ENCODE measurements around the gene C20orf144.

Gene C20orf144

DNA sequence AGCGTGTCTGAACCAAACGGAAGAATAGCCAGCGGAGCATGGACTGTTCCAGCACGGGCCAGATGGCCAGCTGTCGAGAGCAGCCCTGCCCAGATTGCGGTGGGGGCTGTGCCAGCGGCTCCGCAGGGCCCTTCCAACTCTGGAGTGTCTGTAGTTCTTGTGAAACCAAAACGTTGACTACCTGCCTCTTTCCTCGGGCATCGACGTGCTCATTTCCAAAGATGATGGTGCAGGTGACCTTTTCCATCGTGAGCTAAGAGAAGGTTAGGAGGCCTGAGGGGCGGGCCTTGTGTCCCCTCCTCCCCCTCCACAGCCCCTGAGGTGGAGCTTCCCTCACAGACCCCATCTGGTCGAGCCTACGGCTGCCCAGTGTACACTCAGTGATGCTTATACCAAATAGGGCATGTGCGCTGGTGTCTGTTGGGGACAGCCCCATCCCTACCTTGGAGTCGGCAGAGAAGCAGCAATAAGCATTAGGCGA, 12.9 kb upstream of the C20orf144 start:
- no peak overlapping the region for H3K4me3 ChIP-seq (ENCODE audit: extremely low read depth, insufficient read depth, low read length, poor library complexity, severe bottlenecking)
- H3K4me1 ChIP-seq (ENCODE audit: control insufficient read depth, insufficient read depth, low read length, poor library complexity, severe bottlenecking) = no peaks in the 10 kb centered on the region
- H3K27ac ChIP-seq (ENCODE audit: low read depth, low read length, severe bottlenecking) = no peak overlapping the region
- no peaks in the 10 kb centered on the region for H3K9me3 ChIP-seq (ENCODE audit: control insufficient read depth, low read length)
- peaks cover 15% of the 10 kb centered on the region for H3K36me3 ChIP-seq (ENCODE audit: control insufficient read depth, insufficient read depth, low read length)
- 87 to 92% methylated on average over 17 to 19 of the region's 19 CpGs for WGBS, 2 experiments (ENCODE audit: insufficient coverage in 2 of 2)

GRCh38 chr20:33650111-33650752, 11.9 kb upstream of the C20orf144 start:
- WGBS, 2 experiments (ENCODE audit: insufficient coverage in 2 of 2) = 92 to 94% methylated on average over 6 to 7 of the region's 11 CpGs
- no peak overlapping the region for H3K4me3 ChIP-seq (ENCODE audit: extremely low read depth, insufficient read depth, low read length, poor library complexity, severe bottlenecking)
- H3K27ac ChIP-seq (ENCODE audit: low read depth, low read length, severe bottlenecking) = no peak overlapping the region
- peaks cover 7% of the 10 kb centered on the region for H3K36me3 ChIP-seq (ENCODE audit: control insufficient read depth, insufficient read depth, low read length)
- no peaks in the 10 kb centered on the region for H3K9me3 ChIP-seq (ENCODE audit: control insufficient read depth, low read length)
- no peaks in the 10 kb centered on the region for H3K4me1 ChIP-seq (ENCODE audit: control insufficient read depth, insufficient read depth, low read length, poor library complexity, severe bottlenecking)

GRCh38 chr20:33650753-33651561, 11.2 kb upstream of the C20orf144 start:
- Histone ChIP-seq H3K36me3 (ENCODE audit: control insufficient read depth, insufficient read depth, low read length) (peaks cover 3% of the 10 kb centered on the region), H3K4me1 (ENCODE audit: control insufficient read depth, insufficient read depth, low read length, poor library complexity, severe bottlenecking) (no peaks in the 10 kb centered on the region), H3K9me3 (ENCODE audit: control insufficient read depth, low read length) (no peaks in the 10 kb centered on the region), H3K4me3 (ENCODE audit: extremely low read depth, insufficient read depth, low read length, poor library complexity, severe bottlenecking) (no peak overlapping the region), H3K27ac (ENCODE audit: low read depth, low read length, severe bottlenecking) (no peak overlapping the region)
- 82 to 97% methylated on average over 3 to 4 of the region's 10 CpGs for WGBS, 2 experiments (ENCODE audit: insufficient coverage in 2 of 2)

- no peak overlapping the region for H3K27ac ChIP-seq (ENCODE audit: low read depth, low read length, severe bottlenecking)
- H3K9me3 ChIP-seq (ENCODE audit: control insufficient read depth, low read length) = no peaks in the 10 kb centered on the region
- H3K36me3 ChIP-seq (ENCODE audit: control insufficient read depth, insufficient read depth, low read length) = no peaks in the 10 kb centered on the region
- no peak overlapping the region for H3K4me3 ChIP-seq (ENCODE audit: extremely low read depth, insufficient read depth, low read length, poor library complexity, severe bottlenecking)
- H3K4me1 ChIP-seq (ENCODE audit: control insufficient read depth, insufficient read depth, low read length, poor library complexity, severe bottlenecking) = no peaks in the 10 kb centered on the region
- 94 to 97% methylated on average over 11 of the region's 13 CpGs for WGBS, 2 experiments (ENCODE audit: insufficient coverage in 2 of 2)
Observed at GRCh38 chr20:33651562-33652048, 10.5 kb upstream of the C20orf144 start.

GRCh38 chr20:33653218-33653899, 8.8 kb upstream of the C20orf144 start:
- no peaks in the 10 kb centered on the region for H3K9me3 ChIP-seq (ENCODE audit: control insufficient read depth, low read length)

DNA sequence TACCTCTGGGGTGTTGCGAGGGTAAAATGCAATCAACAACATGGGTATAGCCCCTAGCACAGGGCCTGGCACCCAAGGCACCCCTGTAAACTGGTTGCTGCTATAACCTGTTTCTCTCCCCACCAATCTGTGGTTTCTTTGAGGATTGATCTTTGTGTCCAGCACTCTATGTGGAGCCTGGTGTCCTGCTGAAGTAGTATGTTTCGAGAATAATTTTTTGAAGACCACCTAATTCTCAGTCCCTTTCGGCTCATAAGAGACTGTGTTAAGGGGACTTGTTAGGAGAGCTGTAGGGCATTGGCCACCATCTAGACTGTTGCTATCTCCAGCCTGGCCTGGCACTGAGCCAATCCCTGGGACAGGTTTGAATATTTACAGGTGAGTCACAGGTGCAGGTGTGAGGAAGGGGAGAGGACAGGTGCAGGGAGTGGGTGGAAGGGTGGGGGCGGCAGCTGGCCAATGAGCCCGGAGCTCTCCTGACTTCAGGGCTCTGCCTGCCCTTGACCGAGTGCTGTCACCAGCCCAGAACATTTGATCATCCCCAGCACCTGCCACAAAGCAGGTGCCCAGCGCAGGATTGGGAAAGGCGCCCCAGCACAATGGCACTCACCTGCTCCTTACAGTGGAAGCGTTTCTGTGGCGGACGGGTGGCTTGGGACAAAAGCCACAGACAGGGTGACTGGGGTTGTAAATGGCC, 8.1 kb upstream of the C20orf144 start:
- Histone ChIP-seq H3K36me3 (ENCODE audit: control insufficient read depth, insufficient read depth, low read length) (peaks cover 12% of the 10 kb centered on the region), H3K27ac (ENCODE audit: low read depth, low read length, severe bottlenecking) (no peak overlapping the region), H3K9me3 (ENCODE audit: control insufficient read depth, low read length) (no peaks in the 10 kb centered on the region), H3K4me1 (ENCODE audit: control insufficient read depth, insufficient read depth, low read length, poor library complexity, severe bottlenecking) (no peaks in the 10 kb centered on the region), H3K4me3 (ENCODE audit: extremely low read depth, insufficient read depth, low read length, poor library complexity, severe bottlenecking) (no peak overlapping the region)
- WGBS, 2 experiments (ENCODE audit: insufficient coverage in 2 of 2) = 92 to 93% methylated on average over 9 to 11 of the region's 11 CpGs

More at GRCh38 chr20:33653218-33653899, 8.8 kb upstream of the C20orf144 start:
- H3K4me3 ChIP-seq (ENCODE audit: extremely low read depth, insufficient read depth, low read length, poor library complexity, severe bottlenecking) = no peak overlapping the region
- whole genome bisulfite sequencing, 2 experiments (ENCODE audit: insufficient coverage in 2 of 2) = 62 to 73% methylated on average over 15 to 16 of the region's 16 CpGs
- H3K4me1 ChIP-seq (ENCODE audit: control insufficient read depth, insufficient read depth, low read length, poor library complexity, severe bottlenecking) = no peaks in the 10 kb centered on the region
- peaks cover 12% of the 10 kb centered on the region for H3K36me3 ChIP-seq (ENCODE audit: control insufficient read depth, insufficient read depth, low read length)
- no peak overlapping the region for H3K27ac ChIP-seq (ENCODE audit: low read depth, low read length, severe bottlenecking)

- H3K4me1 ChIP-seq (ENCODE audit: control insufficient read depth, insufficient read depth, low read length, poor library complexity, severe bottlenecking) = no peaks in the 10 kb centered on the region
- H3K27ac ChIP-seq (ENCODE audit: low read depth, low read length, severe bottlenecking) = no peak overlapping the region
- no peak overlapping the region for H3K4me3 ChIP-seq (ENCODE audit: extremely low read depth, insufficient read depth, low read length, poor library complexity, severe bottlenecking)
- H3K9me3 ChIP-seq (ENCODE audit: control insufficient read depth, low read length) = no peaks in the 10 kb centered on the region
- 91 to 92% methylated on average over 13 of the region's 14 CpGs for WGBS, 2 experiments (ENCODE audit: insufficient coverage in 2 of 2)
- H3K36me3 ChIP-seq (ENCODE audit: control insufficient read depth, insufficient read depth, low read length) = peaks cover 17% of the 10 kb centered on the region
Observed at GRCh38 chr20:33654680-33655161, 7.4 kb upstream of the C20orf144 start.

GRCh38 chr20:33655164-33655563, 7.0 kb upstream of the C20orf144 start:
- whole genome bisulfite sequencing, 2 experiments (ENCODE audit: insufficient coverage in 2 of 2) = 92 to 100% methylated on average over 3 of the region's 4 CpGs
- no peak overlapping the region for H3K27ac ChIP-seq (ENCODE audit: low read depth, low read length, severe bottlenecking)
- H3K36me3 ChIP-seq (ENCODE audit: control insufficient read depth, insufficient read depth, low read length) = peaks cover 22% of the 10 kb centered on the region
- H3K9me3 ChIP-seq (ENCODE audit: control insufficient read depth, low read length) = no peaks in the 10 kb centered on the region
- no peaks in the 10 kb centered on the region for H3K4me1 ChIP-seq (ENCODE audit: control insufficient read depth, insufficient read depth, low read length, poor library complexity, severe bottlenecking)
- no peak overlapping the region for H3K4me3 ChIP-seq (ENCODE audit: extremely low read depth, insufficient read depth, low read length, poor library complexity, severe bottlenecking)

- 92 to 96% methylated on average over 8 to 10 of the region's 10 CpGs for WGBS, 2 experiments (ENCODE audit: insufficient coverage in 2 of 2)
- Histone ChIP-seq H3K4me1 (ENCODE audit: control insufficient read depth, insufficient read depth, low read length, poor library complexity, severe bottlenecking) (no peaks in the 10 kb centered on the region), H3K4me3 (ENCODE audit: extremely low read depth, insufficient read depth, low read length, poor library complexity, severe bottlenecking) (no peak overlapping the region), H3K9me3 (ENCODE audit: control insufficient read depth, low read length) (no peaks in the 10 kb centered on the region), H3K36me3 (ENCODE audit: control insufficient read depth, insufficient read depth, low read length) (peaks cover 25% of the 10 kb centered on the region), H3K27ac (ENCODE audit: low read depth, low read length, severe bottlenecking) (no peak overlapping the region)
Observed at GRCh38 chr20:33656010-33656782, 5.9 kb upstream of the C20orf144 start.

All from mesodermal cell (in vitro differentiated cells).